IPS-18a (cell line): Measurements from ENCODE around the gene GDF7.

Experiments used
- H3K27ac ChIP-seq: one replicate; pipeline ENCODE4 v1.5.1; 2013; ENCODE audit warnings: low read length
- H3K27me3 ChIP-seq: one replicate; pipeline ENCODE4 v1.6.1; 2013; ENCODE audit warnings: mild to moderate bottlenecking, low read length; ENCODE audit not compliant: control insufficient read depth, insufficient read depth
- H3K36me3 ChIP-seq: one replicate; pipeline ENCODE4 v1.6.1; 2013; ENCODE audit warnings: low read depth, low read length; ENCODE audit not compliant: control insufficient read depth
- H3K4me1 ChIP-seq: one replicate; pipeline ENCODE4 v1.6.1; 2013; ENCODE audit warnings: low read depth, low read length; ENCODE audit not compliant: control insufficient read depth
- H3K4me3 ChIP-seq: one replicate; pipeline ENCODE4 v1.5.1; 2013; ENCODE audit warnings: low read length
- H3K9ac ChIP-seq: one replicate; pipeline ENCODE4 v1.6.1; 2013; ENCODE audit warnings: mild to moderate bottlenecking, low read length, moderate library complexity
- H3K9me3 ChIP-seq: one replicate; pipeline ENCODE4 v1.6.1; 2013; ENCODE audit warnings: low read depth, low read length; ENCODE audit not compliant: control insufficient read depth

Gene GDF7

DNA sequence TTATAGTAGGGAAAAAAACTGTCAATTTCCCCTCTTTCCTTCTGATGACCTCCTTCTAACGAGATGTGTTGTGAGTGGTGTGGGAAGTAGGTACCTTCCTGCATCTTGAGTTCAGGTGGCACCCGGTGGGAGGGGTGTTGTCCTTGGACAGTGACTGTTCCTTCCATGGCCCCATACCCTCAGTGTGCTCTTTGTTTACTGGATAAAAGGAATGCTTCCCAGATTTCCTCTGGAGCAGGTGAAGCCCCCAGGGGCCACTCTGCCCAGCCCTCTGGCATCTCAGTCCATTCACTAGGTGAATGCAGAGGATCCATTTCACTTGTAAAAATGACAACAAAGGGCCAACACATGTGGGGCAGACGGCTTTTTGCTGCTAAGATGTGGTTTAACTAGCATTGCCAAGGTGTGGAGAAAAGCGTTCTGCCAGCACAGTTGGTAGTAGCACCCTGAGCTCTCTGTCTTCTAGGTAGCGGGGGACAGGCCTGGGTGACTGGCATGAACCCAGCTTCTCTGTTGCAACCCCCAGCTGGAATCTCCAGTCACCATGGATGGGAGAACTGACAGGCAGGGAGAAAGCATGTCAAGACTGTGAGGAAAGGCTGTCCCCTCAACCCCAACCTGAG, 6.9 kb downstream of the GDF7 start:
- no peak overlapping the region for H3K4me3 ChIP-seq
- H3K4me1 ChIP-seq: peaks cover 28% of the 10 kb centered on the region
- no peak overlapping the region for H3K27ac ChIP-seq
- H3K9ac ChIP-seq: no peak overlapping the region
- no peaks in the 10 kb centered on the region for H3K36me3 ChIP-seq
- H3K9me3 ChIP-seq: no peaks in the 10 kb centered on the region
- H3K27me3 ChIP-seq: peaks cover 69% of the 10 kb centered on the region

DNA sequence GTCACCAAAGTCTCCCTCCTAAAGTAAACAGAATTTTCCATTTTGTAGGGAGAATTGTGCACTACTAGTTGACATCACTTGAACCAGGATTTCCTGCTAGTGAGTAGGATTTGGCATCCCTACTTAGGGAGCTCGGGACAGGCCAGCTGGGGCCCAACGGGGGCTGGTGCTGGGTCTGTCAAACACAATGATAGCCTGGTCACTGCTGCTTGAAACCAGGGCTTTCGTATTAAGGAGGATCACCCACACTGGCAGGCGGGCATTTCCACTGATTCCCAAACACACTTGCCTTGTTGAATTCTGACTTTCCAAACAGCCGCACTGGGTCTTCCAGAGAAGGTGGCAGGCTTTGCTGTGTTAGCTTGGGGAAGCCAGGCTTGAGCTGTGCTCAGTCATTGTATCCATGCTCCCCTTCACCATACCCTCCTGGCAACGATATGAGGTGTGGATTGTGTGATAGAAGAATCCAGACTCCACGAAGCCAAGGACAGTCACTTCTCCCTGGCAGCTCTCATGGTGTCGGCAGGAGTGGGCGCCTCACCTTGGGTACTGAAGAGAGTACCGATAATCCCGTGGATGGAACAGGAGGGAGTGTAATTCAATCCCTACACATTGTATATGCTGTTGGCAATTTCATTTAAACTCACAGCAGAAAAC, 7.5 kb downstream of the GDF7 start:
- peaks cover 28% of the 10 kb centered on the region for H3K4me1 ChIP-seq
- H3K27ac ChIP-seq: no peak overlapping the region

DNA sequence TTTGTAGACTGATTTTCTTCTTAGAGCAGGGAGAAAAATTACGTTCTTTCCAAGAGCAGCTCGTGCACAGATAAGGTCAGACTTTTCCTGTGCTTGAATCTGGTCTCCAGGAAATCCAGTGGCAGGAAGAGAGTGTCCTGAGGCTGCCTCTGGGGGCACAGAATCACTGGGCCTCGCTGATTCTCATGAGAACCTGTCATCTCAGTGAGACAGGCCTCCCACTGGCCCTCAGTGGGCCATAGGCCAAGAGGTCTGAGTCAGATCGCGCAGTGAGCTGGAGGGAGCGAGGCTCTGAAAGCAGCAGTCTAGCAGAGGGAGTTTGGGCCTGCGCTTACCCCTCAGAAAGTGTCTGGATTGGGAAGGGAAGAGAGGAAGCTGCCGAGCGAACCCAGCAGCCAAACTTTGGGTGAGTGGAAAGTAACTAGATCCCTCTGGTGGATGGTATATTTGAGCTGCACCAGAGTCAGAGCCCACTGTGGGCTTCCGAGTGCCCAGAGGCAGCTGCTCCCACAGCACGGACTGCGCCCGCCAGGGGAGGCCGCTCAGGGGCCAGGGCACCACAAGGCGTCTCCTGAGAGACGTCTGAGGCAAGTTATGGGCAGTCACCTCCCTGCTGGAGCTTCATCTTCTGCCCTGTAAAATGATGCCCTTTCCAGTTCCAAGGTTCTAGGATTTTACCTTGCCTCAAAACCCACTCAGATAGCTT, 8.2 kb downstream of the GDF7 start:
- Histone ChIP-seq H3K4me1 (peaks cover 28% of the 10 kb centered on the region), H3K27ac (no peak overlapping the region), H3K9ac (no peak overlapping the region), H3K36me3 (no peaks in the 10 kb centered on the region), H3K27me3 (peaks cover 56% of the 10 kb centered on the region), H3K9me3 (no peaks in the 10 kb centered on the region), H3K4me3 (no peak overlapping the region)

More for the DNA sequence above, 7.5 kb downstream of the GDF7 start:
- H3K9ac ChIP-seq: no peak overlapping the region
- no peaks in the 10 kb centered on the region for H3K9me3 ChIP-seq
- peaks cover 63% of the 10 kb centered on the region for H3K27me3 ChIP-seq
- H3K4me3 ChIP-seq: no peak overlapping the region
- H3K36me3 ChIP-seq: no peaks in the 10 kb centered on the region

DNA sequence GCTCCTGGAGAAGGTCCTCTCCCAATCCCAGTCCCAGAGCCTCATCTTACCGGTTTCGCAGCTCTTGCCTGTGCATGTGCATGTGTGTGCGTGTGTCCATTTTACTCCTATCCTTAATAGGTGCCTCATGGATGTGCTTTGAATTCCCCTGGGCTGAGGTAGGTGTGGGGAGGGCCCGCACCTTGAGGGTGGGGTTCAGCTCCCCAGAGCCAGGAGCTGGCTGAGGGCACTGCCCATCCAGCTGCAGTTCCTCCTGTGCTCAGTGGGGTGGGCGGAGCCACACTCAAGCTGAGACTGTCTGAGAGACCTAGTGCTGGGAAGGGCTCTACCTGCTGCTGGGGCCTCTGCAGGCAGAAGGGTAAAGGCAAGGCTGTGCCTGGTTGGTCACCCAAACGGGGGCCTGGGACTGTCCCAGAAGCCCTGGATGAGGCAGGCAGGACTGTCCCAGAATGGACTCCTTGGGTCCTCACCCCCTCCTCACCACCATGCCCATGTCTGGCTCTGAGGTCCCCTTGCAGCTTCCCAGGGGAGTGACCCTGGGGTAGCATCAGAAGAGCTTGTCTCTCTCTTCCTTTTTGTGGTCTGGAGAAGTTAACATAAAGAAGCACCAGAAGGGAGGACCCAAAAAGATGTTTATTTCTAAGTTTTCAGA, 8.9 kb downstream of the GDF7 start:
- no peaks in the 10 kb centered on the region for H3K36me3 ChIP-seq

DNA sequence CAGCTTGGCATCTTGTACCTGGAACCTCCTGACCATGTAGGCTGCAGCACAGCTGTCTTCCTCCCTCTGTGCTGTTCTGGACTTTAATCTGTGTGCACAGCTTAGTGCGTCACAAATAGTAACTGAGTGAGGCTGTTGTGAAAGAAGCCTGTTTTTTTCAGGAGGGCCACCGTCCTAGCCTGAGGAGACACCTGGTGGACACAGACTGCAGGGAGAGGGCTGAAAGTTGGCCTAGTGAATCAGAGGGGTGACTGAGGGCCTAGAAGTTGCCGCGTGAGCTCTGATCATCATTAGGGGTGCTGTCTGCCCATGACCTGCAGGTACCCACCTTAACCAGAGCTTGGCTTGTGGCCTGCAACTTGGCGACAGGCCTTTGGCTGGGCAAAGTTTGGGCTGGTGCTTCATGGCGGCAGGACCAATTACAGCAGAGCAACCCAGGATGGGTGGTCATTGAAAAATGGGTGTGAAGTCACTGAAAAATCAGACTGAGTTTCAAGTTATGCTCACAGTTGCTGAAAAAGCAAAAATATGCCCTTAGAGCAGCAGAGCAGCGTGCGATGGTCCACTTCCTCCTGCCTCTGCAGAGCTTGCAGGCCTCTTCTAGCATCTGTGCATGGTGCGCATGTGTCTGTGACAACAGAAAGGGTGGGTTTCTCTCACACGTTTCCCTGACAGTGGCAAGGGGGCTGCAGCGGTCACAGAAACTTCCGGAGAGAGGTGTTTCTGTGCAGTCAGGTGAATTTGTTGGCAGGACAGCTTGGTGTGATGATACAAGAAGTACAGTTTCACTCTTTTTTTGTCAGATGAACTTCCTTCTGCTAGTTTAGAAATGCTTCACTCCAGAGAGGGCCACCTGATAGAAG, 9.6 kb downstream of the GDF7 start:
- Histone ChIP-seq H3K4me1 (peaks cover 24% of the 10 kb centered on the region), H3K9me3 (no peaks in the 10 kb centered on the region), H3K9ac (no peak overlapping the region), H3K27me3 (peaks cover 41% of the 10 kb centered on the region), H3K27ac (no peak overlapping the region), H3K4me3 (no peak overlapping the region), H3K36me3 (no peaks in the 10 kb centered on the region)

More for the DNA sequence above, 8.9 kb downstream of the GDF7 start:
- Histone ChIP-seq H3K4me3 (no peak overlapping the region), H3K27me3 (peaks cover 49% of the 10 kb centered on the region), H3K9ac (no peak overlapping the region), H3K9me3 (no peaks in the 10 kb centered on the region), H3K4me1 (peaks cover 28% of the 10 kb centered on the region), H3K27ac (no peak overlapping the region)

DNA sequence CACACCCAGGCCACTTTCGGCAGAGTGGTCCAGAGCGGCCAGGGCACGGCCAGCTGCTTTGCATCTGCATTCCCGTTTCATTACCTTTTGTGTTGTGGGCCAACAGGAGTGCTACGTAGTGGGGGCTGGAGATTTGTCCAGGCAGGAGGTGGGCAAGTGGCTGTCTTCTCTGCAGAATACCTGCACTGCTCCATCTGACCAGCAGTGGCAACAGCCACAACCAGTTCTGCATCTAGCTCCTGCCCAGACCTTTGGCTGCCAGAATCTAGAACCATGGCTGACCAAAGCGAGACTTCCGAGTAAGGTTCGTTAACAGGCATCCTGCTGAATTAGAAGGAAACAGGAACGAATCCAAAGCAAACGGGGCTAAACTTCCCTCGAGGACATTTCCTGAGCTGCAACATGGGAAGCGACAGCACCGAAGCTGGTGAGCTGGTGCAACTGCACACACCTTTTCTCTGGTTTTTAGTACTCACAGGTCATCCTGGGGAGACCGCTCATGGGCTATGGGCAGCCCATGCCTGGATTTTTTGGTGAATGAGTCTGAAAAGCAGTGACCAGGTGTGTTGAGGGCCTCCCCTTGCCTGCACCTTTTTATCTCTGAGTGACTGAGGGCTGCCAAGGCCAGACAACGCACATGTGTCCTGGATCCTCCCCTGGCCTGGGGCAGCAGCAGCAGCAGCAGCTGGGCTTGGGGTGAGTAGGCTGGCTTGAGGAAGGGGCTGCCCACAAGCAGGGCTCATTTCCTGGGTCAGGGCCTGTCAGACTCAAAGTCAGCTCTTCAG, 10.5 kb downstream of the GDF7 start:
- Histone ChIP-seq H3K4me1 (peaks cover 17% of the 10 kb centered on the region), H3K9ac (no peak overlapping the region), H3K27me3 (peaks cover 32% of the 10 kb centered on the region), H3K36me3 (no peaks in the 10 kb centered on the region), H3K27ac (no peak overlapping the region), H3K4me3 (no peak overlapping the region), H3K9me3 (no peaks in the 10 kb centered on the region)

DNA sequence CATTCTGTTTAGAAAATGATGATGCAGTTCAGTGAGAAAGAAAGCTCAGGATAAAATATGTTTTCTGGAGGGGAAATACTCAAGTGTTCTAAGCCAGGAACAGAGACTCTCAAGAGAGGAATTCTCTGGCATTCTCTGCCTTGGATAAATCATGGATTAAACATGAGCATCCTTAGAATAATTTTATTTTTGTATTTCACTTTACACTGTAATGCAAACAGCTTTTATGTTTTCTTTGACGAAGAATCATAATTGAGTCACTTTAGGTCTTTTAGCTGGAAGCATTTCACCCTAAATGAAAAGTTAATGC, 11.1 kb downstream of the GDF7 start:
- no peak overlapping the region for H3K9ac ChIP-seq
- H3K27me3 ChIP-seq: peaks cover 27% of the 10 kb centered on the region
- H3K4me1 ChIP-seq: peaks cover 12% of the 10 kb centered on the region
- no peak overlapping the region for H3K27ac ChIP-seq
- H3K4me3 ChIP-seq: no peak overlapping the region
- H3K9me3 ChIP-seq: no peaks in the 10 kb centered on the region
- no peaks in the 10 kb centered on the region for H3K36me3 ChIP-seq

DNA sequence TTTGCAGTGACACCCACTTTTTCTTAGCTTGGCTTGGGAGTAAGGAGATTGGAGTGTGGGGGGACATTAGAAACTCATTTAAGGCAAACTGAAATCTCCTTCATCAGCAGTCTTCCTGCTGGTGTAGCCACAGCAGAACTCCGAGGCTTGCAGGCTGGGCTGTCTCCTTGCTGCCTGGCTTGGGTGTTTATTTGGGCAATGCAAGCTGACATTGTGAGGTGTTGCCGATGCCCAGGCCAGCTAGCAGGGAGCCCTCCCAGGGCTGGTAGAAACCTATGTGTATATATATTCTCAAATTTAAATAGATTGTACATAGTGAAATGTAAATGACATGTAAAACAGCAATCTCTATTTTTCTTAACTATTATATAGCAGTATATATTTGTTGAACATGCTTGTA, 11.8 kb downstream of the GDF7 start:
- no peak overlapping the region for H3K9ac ChIP-seq
- H3K4me1 ChIP-seq: peaks cover 7% of the 10 kb centered on the region
- H3K27ac ChIP-seq: no peak overlapping the region
- peaks cover 19% of the 10 kb centered on the region for H3K27me3 ChIP-seq
- no peak overlapping the region for H3K4me3 ChIP-seq
- no peaks in the 10 kb centered on the region for H3K9me3 ChIP-seq
- H3K36me3 ChIP-seq: no peaks in the 10 kb centered on the region

DNA sequence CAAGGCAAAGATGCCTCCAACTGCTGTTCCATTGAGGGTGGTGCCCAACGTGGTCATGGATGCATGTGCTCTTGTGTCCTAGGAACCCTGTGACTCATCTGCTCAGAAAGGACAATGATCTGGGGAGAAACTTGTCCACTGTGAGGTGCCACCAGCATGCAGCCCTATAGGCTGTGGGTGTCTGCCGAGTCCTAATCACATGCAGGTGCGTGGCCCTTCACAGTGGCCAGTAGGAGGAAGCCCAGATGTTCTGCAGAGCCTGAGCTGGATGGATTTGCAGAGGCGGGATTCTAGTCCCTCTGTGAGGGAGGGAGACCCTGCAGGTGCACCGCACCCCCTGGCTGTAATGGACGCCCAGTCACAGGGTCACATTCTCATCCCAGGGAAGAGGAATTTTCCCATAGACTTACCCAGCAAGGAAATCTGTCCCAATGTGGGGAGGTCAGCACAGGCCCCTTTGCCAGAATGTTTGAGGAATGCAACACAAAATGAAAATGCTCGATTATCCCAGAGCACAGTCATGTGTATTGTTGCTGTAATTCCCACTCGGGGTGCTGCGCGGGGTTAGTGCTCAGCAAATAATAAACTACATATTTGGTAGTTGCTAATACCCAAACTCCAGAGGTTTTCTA, 13.9 kb downstream of the GDF7 start:
- no peak overlapping the region for H3K27ac ChIP-seq
- H3K36me3 ChIP-seq: peaks cover 3% of the 10 kb centered on the region
- no peak overlapping the region for H3K4me3 ChIP-seq
- no peak overlapping the region for H3K9ac ChIP-seq
- no peaks in the 10 kb centered on the region for H3K27me3 ChIP-seq
- H3K4me1 ChIP-seq: peaks cover 3% of the 10 kb centered on the region
- no peaks in the 10 kb centered on the region for H3K9me3 ChIP-seq

DNA sequence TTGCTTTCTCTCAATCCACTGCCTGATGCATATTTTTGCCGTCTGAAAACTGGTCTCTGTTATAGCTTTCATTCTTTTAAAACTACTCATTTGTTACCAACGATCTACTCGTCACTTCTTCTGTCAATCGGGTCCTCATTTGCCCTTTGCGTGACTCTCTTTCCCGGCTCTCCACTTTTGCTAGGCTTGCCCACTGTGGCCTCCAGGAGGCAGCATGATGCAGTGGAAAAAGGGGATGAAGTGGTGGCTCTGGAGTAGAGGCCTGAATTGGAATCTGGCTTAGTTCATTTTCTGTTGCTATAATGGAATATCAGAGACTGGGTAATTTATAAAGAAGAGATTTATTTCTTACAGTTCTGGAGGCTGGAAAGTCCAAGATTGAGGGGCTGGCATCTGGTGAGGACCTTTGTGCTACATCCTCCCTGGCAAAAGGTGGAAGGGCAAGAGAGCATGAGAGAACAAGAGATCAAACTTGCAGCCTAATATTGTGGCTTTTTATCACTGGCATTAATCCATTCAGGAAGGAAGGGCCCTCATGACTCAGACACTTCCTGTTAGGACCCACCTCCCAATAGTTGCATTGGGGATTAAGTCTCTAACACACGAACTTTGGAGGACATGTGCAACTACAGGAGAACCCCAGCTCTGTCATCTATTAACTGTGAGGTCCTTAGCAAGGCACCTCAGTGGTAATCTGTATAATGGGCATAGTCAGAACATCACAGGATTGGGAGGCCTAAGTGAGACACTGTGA, 15.4 kb downstream of the GDF7 start:
- H3K27ac ChIP-seq: no peak overlapping the region
- no peak overlapping the region for H3K4me3 ChIP-seq
- no peaks in the 10 kb centered on the region for H3K9me3 ChIP-seq
- no peak overlapping the region for H3K9ac ChIP-seq
- H3K36me3 ChIP-seq: peaks cover 10% of the 10 kb centered on the region
- no peaks in the 10 kb centered on the region for H3K27me3 ChIP-seq
- no peaks in the 10 kb centered on the region for H3K4me1 ChIP-seq
